T-helper 2 cell (primary cell): ENCODE data around the gene MRPL12.
"Not testable (repeated sequence)": the region's sequence is repeated elsewhere in the genome, so short reads cannot be mapped to it uniquely, and the experiment has no call there.

Experiments used
- DNase-seq, 5 experiments: peaks; one replicate each; pipeline versions ENCODE4 v3.0.0 to v3.0.0-alpha.2; 2012 to 2022

Gene MRPL12

GRCh38 chr17:81716674-81716996 is 13.5 kb downstream of the MRPL12 start:
- DNase-seq: no peak

GRCh38 chr17:81717049-81717765 is 14.0 kb downstream of the MRPL12 start:
- no peak for DNase-seq

- DNase-seq: no peak
Observed at GRCh38 chr17:81717766-81718089, 14.6 kb downstream of the MRPL12 start.

GRCh38 chr17:81719410-81720266 is 16.5 kb downstream of the MRPL12 start:
- DNase-seq: no peak

- DNase-seq: no peak
Observed at GRCh38 chr17:81720267-81721071, 17.3 kb downstream of the MRPL12 start.

GRCh38 chr17:81722184-81723120 is 19.3 kb downstream of the MRPL12 start:
- DNase-seq: no peak

- no peak for DNase-seq
Observed at GRCh38 chr17:81723651-81724209, 20.6 kb downstream of the MRPL12 start.

GRCh38 chr17:81725439-81725838 is 22.3 kb downstream of the MRPL12 start:
- no peak for DNase-seq

- no peak for DNase-seq
Observed at GRCh38 chr17:81726004-81726403, 22.8 kb downstream of the MRPL12 start.

- DNase-seq: no peak
Observed at GRCh38 chr17:81727324-81728031, 24.3 kb downstream of the MRPL12 start.

- peak in 3 of 5 experiments; percentile 41 to 58 (median 58) for DNase-seq
Observed at GRCh38 chr17:81733507-81734404, 30.6 kb downstream of the MRPL12 start.

GRCh38 chr17:81734405-81735263 is 31.5 kb downstream of the MRPL12 start:
- DNase-seq: no peak

- no peak for DNase-seq
Observed at GRCh38 chr17:81735264-81736102, 32.3 kb downstream of the MRPL12 start.

- DNase-seq: no peak
Observed at GRCh38 chr17:81737947-81738800, 35.0 kb downstream of the MRPL12 start.

- DNase-seq: no peak
Observed at GRCh38 chr17:81738801-81739393, 35.7 kb downstream of the MRPL12 start.

GRCh38 chr17:81739593-81739992 is 36.4 kb downstream of the MRPL12 start:
- DNase-seq: not testable (repeated sequence)
